HL-60/S4 treated with retinoic acid at 250 ng/mL for 4 days and 3 days (cell line): ENCODE measurements around the gene PCP4.

Experiments used
- in situ Hi-C: fragments of 300-500 bp; cut with MboI; formaldehyde crosslinking; loops from 2 replicates; pipeline ENCODE4 v1.7.0; 2022; ENCODE audit warnings: low sequenced_read_pairs

Gene PCP4

GRCh38 chr21:39867198-39867650 is at the start of gene PCP4:
PCP4 (plus strand) TSS chr21:39867438; CDS start chr21:39867502, 64 bp downstream.
- in situ Hi-C loops, result no loop called here

GRCh38 chr21:39818557-39818956 is 48.7 kb upstream of the PCP4 start:
- in situ Hi-C loops, result no loop called here

DNA sequence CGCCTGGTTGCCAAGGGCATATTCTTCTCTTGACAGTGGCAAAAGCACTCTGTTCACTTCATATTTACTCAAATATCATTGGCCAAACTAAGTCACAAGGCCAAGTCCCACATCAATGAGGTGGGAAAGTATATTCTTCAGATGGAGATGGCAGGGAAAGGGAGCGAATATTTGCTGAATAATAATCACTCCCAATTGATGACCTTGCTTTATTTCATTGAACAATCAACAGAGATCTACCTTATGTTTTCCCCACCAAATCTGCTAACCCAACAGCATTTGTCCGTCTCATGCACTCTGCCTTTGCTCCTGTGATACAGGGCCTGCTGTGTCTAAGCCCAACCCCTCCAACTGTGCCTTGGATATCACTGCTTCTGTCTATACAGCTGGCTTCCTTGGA is 45.2 kb upstream of the PCP4 start:
- in situ Hi-C loops, result no loop called here

DNA sequence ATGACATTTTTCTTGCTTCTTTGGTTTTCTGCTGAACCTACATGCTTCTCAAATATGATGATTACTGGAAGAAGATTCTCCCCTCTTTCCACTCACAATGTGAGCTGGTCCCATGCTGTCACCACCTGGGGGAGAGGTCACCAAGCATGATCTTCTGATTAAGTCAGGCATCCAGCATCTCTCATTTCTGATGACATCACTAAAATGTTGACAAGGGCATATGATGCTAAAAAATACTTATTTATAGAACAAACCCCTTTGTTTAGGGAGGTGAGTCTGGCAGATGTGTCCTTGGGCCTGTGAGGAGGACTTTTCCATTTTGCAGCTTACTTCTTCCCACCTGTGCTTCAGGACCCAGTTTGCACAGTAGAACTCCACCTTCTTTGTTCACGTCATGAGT is 42.0 kb upstream of the PCP4 start:
- in situ Hi-C loops, result no loop called here

- in situ Hi-C loops, result no loop called here
Observed at GRCh38 chr21:39834543-39834942, 32.7 kb upstream of the PCP4 start.

DNA sequence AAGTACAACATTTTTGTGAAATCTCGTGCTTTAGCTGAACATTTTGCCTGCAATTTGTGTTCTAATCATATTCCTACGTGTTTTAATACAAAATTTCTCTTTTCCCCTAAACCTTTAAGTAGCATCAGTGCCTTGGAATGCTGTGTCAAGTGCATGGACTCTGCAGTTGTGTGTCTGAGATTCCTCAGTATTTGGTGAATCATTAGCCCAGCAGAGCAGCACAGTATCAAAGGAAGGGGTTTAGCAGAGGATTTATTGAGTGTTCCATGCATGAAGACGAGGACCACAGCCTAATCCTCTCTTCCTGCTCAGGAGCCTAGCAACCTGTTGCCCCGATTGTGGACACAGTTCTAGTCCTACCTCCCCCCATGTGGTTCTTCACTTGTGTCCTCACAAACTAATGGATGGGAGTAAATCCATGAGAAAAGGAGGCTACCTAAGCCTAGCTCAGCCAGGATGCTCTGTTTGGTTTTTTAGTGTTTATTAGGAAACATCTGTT is 29.3 kb upstream of the PCP4 start:
- in situ Hi-C loops, result no loop called here

DNA sequence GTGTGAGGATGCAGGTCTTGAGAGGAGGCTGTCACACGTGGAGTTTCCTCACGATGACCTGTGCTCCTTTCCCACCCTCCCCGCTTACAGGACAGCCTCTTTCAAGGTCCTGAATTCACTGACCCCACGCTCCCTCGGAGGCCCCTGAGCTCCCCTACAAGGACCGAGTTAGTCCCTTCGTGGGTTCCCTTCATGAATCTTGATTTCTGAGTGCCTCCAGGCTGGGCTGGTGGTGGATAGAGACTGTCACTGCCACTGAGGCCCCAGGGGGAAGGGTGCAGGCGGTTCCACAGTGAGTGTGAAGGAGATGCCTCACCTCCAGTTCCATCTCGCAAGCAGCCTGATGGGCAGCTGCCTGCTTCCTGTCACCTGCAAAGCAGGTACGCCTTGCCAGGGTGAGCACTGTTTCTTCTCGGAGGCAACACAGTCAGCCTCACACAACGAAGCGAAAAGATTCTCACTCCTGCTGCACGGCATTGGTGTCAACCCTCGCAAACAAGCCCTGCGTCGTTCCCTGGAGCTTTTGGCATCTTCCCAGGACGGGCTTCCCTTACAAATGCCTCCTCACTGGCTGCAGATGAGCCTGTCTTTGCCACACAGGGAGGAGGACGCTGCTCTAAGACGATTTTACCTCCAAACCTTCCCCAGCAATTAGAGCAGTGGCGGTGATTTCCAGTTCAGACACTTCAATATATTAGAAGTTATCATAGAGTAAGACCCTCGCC is 26.7 kb upstream of the PCP4 start:
- in situ Hi-C loops, result no loop called here

- in situ Hi-C loops, result no loop called here
Observed at GRCh38 chr21:39842741-39843459, 24.3 kb upstream of the PCP4 start.

- in situ Hi-C loops, result no loop called here
Observed at GRCh38 chr21:39843483-39843882, 23.8 kb upstream of the PCP4 start.

GRCh38 chr21:39843916-39844315 is 23.3 kb upstream of the PCP4 start:
- in situ Hi-C loops, result no loop called here

GRCh38 chr21:39845571-39846130 is 21.6 kb upstream of the PCP4 start:
- in situ Hi-C loops, result no loop called here

DNA sequence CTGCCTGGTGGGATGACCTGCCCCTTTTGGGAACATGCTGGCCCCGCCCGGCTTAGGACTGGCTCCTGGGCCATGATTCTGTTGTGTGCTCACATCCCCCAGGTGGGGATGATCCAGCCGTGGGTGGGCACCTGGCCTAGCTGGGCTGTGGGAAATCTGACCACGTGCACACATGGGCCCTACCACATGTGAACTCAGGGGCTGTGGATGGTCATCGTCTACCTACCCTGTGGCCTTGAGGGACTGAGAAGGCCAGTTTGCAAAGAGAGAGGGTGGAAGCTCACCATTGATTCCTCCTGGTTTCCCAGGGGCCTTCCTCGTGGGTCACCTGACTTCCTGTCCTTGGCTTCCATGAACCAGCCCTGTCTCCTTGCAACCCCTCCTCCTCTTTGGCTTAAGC is 19.4 kb upstream of the PCP4 start:
- in situ Hi-C loops, result no loop called here

DNA sequence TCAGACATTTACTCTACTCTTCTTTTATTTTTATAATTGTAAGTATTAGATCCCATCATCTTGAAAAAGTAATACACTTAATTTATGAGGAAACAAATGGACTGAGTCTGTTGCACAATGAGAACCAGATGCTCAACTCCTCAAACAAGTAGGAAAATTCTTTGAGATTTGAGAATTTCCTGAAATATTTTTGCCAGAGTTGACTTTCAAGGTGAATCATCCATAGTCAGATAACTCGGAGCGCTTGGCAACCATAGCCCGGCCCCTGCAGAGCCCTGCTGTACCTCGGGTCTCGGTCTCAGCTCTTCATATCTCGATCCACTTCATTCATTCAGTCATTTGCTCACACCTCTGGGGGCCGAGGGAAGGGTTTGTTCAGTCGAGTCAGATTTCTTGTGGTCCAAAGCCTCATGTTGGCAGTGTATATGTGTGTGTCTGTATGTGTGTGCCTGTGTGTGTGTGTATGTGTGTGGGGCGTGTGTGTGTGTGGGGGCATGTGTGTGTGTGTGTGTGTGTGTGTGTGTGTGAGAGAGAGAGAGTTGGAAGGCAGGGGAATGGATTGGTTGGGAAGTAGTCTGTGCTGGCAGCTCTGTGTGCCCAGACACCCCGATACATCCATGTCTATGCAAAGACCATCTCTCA is 18.1 kb upstream of the PCP4 start:
- in situ Hi-C loops, result no loop called here

- in situ Hi-C loops, result no loop called here
Observed at GRCh38 chr21:39850333-39850732, 16.9 kb upstream of the PCP4 start.

DNA sequence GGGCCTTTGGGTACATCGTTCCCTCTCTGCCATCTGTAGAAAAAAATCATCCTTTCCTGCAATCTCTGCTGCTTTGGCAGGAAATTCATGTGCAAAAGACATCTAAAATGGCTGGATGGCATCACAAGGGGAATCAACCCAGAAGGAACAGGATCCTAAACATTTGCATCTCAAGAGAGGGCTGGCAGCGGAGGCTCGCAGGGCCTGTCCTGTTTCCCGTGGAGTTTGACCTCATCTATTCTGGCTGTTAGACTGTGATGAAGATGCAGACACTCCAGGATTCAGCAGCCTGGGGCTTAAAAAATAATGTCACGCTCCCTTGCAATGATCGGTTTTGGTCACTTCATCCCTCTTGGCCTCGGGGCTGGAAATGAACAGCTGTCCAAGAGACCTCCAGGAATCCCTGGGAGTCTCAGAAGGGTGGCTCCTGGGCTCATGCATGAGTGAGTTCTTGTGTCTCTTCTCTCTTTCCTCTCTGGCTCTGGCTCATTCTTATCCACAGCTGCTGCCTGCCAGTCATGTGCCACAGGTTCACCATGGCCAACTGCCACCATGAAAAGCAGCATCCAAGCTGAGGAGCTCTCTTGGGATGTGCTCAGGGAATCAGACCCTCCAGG is 16.1 kb upstream of the PCP4 start:
- in situ Hi-C loops, result no loop called here

GRCh38 chr21:39852021-39852721 is 15.1 kb upstream of the PCP4 start:
- in situ Hi-C loops, result no loop called here

- in situ Hi-C loops, result no loop called here
Observed at GRCh38 chr21:39852726-39853500, 14.3 kb upstream of the PCP4 start.

- in situ Hi-C loops, result no loop called here
Observed at GRCh38 chr21:39854572-39854971, 12.7 kb upstream of the PCP4 start.

DNA sequence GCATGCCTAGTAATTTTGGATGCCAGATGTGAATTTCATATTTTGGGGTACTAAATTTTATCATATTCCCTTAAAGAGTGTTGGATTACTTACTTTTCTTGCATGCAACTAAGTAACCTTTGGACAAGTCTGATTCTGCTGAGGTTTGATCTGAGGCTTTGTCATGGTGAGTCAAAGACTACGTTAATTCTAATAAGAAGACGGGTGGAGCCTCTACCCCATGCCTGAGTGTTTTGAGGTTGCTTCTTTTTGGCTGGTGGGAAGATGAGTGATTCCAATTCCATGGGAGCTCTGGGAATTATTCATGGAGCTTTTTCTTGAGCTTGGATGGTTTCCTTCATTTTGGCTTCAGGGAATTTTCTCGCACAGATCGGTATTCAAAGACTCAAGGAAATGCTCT is 11.6 kb upstream of the PCP4 start:
- in situ Hi-C loops, result no loop called here

DNA sequence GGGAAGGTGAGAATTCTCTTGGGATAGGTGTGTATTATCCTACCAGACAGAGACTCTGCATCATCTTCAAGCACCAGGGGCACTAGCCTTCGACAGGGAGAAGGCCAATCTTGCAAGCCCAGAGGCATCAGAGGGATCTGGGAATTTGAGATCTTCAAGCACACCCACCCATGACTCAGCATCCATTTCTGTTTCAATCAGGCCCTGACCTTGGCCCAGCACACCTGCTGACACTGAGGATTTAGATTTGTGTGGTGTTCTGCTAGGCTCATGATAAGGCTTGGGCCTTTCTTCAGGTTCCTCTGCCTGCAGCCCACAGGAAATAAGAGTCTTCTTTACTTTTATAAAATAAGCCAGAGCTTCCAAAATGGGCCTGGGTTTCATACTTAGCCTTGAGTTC is 6.6 kb upstream of the PCP4 start:
- in situ Hi-C loops, result no loop called here
